ENCODE measurements around the gene PLEKHH2.

DNA sequence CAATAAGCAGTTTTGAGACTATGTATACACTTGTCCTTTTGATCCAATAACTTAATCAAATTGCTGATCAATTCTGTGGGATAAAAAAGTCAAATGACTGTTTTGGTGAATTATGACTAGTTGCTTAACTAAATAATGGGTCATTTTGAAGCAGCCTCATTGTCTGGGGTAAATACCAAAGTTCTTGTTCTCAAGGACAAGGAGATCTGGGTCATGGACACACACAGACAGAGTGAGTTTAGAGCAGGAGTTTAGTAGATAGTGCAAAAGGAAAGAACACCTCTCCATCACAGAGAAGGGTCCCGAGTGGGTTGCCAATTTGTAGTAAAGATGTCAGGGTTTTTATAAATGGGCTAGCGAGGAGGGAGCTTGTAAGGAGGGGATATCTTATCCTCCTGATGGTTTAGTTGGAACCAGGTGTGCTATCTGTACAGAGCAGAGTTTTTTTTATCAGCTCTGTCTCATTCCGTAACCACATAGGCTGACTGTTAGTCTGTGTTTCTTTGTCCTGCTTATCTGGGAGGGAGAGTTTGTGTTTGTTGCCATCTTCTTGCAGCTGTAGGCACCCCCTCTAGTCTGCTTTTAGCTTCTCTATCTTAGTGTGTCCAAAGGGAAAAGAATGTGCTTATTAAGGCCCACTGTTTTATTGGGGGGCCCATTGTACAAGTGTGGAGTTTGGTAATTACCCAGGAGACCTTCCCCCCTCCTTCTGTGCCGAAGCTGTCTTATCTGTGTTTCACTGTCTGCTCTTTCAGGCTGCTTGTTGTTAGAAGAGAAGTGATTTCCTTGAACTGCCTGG, 87.9 kb downstream of the PLEKHH2 start:
- no peak for TF ChIP-seq POLR2AphosphoS5 (IDR thresholded peaks at IDR 0.05; ENCODE audit: low read depth, low read length)
- no peak for TF ChIP-seq SIN3A (IDR thresholded peaks at IDR 0.05; ENCODE audit: borderline replicate concordance, insufficient read depth, low read length)
- TF ChIP-seq, protein P1, sequence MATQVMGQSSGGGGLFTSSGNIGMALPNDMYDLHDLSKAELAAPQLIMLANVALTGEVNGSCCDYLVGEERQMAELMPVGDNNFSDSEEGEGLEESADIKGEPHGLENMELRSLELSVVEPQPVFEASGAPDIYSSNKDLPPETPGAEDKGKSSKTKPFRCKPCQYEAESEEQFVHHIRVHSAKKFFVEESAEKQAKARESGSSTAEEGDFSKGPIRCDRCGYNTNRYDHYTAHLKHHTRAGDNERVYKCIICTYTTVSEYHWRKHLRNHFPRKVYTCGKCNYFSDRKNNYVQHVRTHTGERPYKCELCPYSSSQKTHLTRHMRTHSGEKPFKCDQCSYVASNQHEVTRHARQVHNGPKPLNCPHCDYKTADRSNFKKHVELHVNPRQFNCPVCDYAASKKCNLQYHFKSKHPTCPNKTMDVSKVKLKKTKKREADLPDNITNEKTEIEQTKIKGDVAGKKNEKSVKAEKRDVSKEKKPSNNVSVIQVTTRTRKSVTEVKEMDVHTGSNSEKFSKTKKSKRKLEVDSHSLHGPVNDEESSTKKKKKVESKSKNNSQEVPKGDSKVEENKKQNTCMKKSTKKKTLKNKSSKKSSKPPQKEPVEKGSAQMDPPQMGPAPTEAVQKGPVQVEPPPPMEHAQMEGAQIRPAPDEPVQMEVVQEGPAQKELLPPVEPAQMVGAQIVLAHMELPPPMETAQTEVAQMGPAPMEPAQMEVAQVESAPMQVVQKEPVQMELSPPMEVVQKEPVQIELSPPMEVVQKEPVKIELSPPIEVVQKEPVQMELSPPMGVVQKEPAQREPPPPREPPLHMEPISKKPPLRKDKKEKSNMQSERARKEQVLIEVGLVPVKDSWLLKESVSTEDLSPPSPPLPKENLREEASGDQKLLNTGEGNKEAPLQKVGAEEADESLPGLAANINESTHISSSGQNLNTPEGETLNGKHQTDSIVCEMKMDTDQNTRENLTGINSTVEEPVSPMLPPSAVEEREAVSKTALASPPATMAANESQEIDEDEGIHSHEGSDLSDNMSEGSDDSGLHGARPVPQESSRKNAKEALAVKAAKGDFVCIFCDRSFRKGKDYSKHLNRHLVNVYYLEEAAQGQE (IDR thresholded peaks at IDR 0.05; ENCODE audit: insufficient read depth in 1 of 2, low read depth in 2 of 2, low read length in 2 of 2): no peak
- TF ChIP-seq TAF1 (IDR thresholded peaks at IDR 0.05; ENCODE audit: borderline replicate concordance, insufficient read depth, low read length): no peak
- TF ChIP-seq FOXP2 (optimal IDR thresholded peaks at IDR 0.05; ENCODE audit: borderline replicate concordance, extremely low read depth, extremely low read length, insufficient read depth): no peak

Measured in PFSK-1 (cell line).